ENCODE results near the gene PARD6A.
"Not testable (repeated sequence)": the region's sequence is repeated elsewhere in the genome, so short reads cannot be mapped to it uniquely, and the experiment has no call there.

Gene PARD6A

DNA sequence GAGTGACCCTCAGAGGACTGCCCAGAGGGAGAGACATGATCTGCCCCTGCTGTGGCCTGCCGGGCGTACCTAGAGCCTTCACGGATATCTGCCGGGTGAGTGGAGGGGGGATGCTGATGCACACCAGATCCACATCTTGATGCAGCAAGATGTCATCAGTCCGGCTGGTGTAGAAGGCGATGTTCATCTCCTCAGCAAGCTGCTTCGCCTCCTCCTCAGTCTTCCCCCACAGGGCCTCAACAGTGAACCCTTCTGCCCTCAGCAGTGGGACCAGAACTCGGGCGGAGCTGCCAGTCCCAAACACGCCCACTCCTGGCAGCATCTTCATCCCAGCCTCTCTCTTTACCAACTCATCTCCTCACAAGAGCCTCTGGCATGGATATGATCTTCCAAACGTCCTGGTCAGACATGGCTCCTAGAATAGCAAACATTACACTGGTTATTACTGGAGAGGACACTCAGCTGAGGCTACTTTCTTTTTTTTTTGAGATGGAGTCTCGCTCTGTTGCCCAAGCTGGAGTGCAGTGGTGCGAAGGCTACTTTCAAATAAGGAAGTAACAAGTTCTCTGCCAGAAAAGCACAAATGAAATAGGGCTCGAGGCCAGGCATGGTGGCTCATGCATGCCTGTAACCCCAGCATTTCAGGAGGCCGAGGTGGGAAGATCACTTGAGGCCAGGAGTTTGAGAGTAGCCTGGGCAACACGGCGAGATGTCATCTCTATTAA lies 24.8 kb downstream of the PARD6A start:
- no peak for DNase-seq

DNA sequence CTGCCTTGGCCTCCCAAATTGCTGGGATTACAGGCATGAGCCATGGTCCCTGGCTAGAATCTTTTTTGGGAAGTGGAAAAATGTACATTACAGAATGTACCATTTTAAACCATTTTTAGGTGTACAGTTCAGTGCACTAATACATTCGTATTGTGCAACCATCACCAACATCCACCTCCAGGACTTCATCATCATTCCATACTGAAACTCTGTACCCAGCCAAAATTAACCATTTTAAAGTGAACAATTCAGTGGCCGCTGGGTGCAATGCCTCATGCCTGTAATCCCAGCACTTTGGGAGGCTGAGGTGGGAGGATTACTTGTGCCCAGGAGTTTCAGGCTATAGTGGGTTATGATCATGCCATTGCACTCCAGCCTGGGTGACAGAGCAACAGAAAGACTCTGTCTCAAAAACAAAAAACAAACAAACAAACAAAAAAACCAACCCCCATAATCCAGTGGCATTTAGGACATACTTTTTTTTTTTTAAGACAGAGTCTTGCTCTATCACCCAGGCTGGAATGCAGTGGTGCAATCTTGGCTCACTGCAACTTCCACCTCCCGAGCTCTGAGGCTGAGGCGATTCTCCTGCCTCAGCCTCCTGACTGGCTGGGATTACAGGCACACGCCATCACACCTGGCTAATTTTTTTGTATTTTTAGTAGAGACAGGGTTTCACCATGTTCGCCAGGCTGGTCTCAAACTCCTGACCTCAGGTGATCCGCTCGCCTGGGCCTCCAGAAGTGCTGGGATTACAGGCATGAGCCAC lies 32.9 kb downstream of the PARD6A start:
- DNase-seq, result not testable (repeated sequence)

DNA sequence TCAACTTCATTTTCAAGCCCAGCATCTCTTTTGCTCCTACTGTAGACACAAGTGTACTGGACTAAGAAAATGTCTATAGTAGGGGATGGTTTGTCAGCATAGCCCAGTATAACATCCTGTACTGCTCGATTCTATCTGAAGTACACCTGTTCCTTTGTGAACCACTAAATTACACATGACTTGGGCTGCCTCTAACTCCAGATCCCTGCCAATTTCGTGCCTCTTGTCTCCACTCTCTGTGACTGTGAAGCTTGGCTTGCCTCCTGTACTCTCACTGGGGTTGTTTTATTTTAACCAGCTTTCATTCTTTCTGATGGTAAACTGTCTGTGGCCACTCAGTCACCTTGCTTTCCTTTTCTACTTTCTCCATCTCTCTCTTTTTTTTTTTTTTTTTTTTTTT lies 33.9 kb downstream of the PARD6A start:
- no peak for DNase-seq

DNA sequence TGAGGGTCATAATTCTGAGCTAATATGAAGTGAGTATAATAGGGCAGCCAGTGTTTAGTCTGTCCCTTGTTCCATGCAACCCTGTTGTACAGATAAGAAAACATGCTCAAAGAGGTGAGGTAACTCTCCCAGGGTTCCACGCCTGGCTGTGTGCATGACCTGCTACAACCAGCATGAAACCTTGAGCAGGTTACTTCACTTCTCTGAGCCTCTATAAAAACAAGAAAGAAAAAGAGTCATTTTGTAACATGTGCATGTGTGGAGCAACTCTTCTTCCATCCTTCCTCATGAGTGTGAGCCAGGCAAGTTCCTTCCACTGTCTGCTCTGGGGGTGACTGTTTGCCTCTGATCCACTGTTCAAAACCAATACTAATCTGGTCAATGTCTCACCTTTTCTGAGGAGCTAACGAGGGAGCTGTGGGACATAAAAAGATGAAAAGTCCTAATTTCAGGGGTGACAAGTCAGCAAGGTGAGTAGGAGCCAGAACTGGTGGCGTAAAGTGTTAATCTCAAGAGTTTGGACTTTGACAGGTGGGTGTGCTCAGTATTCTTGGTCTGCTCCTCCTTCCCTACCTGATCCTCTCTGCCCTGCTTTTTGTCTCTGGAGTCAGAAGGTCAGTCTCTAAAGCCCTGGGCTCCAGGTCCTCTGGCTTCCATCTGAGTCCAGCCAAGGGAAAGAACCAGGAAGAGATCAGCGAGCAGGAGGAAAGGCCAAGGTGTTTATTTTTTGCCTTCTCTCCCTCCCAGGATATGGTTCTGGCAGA lies 36.8 kb downstream of the PARD6A start:
- no peak for DNase-seq

DNA sequence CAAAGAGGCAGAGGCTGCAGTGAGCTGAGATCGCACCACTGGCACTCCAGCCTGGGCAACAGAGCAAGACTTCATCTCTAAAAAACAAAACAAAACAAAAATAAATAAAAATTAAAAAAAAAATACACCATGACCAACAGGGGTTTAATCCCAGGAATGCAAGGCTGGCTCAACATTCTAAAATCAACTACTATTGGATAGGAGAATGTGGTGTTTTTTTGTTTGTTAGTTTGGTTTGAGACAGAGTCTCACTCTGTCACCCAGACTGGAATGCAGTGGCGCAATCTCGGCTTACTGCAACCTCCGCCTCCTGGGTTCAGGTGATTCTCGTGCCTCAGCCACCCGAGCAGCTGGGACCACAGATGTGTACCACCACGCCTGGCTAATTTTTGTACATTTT lies 38.5 kb downstream of the PARD6A start:
- DNase-seq, result no peak

DNA sequence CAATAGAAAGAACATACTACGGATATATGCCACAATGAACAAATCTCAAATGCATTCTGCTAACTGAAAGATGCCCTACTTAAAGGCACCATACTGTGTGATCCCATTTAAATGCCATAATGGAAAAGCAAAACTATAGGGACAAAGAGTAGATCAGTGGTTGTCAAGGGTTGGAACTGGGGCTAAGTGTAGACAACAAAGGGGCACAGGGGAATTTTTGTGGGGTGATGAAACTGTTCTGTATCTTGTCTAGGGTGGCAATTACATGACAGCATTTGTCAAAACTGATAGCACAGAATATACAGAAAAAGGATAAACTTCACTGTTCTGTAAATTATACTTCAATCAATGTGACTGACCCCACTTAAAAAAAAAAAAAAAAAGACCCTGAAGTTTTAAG lies 40.7 kb downstream of the PARD6A start:
- no peak for DNase-seq

DNA sequence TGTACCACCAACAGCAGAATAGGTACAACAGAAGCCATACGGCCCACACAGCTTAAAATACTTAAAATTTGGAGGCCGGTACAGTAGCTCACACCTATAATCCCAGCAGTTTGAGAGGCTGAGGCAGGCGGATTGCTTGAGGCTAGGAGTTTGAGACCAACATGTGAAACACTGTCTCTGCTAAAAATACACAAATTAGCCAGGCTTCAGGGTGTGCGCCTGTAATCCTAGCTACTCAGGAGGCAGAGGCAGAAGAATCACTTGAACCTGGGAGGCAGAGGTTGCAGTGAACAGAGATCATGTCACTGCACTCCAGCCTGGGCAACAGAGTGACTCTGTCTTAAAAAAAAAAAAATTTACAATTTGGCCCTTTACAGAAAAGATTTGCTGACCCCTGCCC lies 41.4 kb downstream of the PARD6A start:
- DNase-seq, result no peak

DNA sequence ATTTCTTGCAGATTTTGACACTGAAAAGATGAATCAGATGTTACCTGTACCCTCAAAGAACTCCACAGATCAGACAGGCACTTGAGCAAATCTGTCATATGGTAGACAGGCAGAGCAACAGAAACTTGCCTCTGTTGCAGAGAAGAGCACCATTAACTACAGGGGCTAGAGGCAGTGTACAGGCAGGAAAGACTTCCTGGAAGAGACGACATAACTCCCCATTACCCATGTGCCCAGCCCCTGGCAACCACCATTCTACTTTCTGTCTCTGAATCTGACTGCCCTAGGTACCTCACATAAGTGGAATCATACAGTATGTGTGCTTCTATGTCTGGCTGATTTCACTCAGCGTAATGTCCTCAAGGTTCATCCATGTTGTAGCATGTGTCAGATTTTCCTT lies 42.9 kb downstream of the PARD6A start:
- no peak for DNase-seq

DNA sequence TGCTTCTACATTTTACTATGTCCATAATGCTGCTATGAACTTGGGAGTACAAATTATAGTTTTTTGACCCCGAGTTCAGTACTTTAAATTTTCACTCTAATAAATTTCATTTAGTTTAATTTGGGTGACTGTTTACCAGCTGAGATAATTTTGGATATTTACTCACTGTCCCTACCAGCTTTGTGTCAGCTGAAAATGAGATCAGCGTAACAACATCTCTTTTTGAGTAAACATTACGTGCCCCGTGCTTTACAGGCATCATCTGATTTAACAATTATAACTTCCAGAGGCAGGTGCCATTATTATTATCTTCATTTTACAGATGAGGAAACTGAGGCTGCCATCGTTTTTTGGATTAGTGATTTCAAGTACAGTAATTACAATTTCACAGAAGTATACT lies 43.4 kb downstream of the PARD6A start:
- no peak for DNase-seq

DNA sequence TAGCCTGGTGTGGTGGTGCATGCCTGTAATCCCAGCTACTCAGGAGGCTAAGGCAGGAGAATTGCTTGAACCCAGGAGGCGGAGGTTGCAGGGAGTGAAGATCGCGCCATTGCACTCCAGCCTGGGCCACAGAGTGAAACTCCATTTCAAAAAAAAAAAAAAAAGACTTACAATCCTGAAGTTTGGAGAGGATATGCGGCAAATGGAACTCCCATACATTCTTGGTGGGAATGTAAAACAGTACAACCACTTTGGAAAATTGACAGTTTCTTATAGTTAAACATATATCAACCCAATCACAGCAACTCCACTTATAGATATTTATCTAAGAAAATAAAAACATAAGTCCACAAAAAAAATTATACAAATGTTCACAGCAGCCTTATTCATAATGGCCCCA lies 46.5 kb downstream of the PARD6A start:
- DNase-seq, result no peak

DNA sequence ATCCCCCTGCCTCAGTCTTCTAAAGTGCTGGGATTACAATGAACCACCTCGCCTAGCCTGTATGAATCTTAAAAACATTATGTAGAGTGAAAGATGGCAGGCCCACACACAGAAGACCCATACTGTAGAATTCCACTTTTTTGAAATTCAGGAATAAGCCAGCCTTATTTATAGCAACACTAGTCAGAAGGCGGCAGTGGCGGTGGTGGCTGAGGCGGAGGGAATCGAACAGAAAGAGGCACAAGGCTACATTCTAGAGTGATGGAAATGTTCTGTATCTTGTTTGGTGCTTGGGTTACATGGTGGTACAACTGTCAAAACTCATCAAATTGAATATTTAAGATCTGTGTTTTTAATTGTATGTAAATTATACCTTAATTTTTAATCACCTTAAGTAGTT lies 47.0 kb downstream of the PARD6A start:
- DNase-seq, result no peak

DNA sequence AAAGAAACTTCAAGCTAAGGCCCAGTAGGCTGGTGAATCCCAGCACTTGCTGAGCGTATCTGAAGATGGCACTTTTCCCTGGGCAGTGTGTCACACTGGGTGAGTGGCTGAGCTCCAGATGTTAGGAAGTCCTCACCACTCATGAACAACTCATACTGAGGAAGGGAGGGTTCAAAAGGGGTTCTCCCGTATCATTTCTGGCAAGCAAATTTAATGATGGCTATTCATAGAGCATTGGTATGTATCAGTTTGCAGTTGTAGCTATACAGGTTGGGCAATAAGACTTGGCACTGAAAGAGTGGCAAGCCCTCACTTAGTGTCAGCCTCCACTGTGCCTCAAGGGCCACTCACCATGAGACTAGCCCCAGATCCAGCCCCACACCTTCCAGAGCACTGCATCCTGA lies 47.6 kb downstream of the PARD6A start:
- DNase-seq, result no peak

DNA sequence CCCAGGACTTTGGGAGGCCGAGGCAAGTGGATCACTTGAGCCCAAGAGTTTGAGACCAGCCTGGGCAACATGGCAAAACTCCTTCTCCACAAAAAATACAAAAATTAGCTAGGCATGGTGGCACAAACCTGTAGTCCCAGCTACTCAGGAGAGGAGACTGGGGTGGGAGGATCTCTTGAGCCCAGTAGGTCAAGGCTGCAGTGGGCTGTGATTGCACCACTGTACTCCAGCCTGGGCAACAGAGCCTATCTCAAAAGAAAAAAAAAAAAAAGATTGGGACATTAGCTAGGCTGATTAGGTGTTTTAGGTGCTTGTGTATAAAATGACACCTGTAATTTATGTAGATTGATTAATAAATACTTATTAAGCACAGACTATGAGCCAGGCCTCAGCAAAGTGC lies 48.3 kb downstream of the PARD6A start:
- DNase-seq, result no peak

DNA sequence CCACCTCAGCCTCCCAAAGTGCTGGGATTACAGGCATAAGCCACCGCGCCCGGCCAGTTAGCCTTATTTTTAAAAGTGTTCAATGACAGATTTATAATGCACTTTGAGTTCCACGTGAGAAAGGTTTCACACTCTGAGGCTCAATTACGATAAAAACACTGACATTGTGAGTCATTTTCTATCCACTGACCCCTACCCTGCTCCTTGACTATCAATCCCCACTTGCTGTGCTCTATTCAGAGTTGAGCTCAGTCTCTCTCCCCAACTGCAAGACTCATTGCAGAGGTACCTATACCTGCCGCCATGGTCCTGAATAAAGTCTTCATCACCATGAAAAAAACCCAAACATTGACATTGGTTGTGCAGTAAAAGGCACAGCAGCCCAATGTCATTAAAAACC lies 49.8 kb downstream of the PARD6A start:
- no peak for DNase-seq

All from amygdala (tissue), 56 donors.